Neutrophil (primary cell): ENCODE measurements around the gene KCTD4.

Experiments used
- H3K27ac ChIP-seq: fragments of 200-600 bp; sonication (generic); 2 replicates; pipeline ENCODE4 v1.5.1; 2016; ENCODE audit warnings: mild to moderate bottlenecking, moderate library complexity
- H3K27me3 ChIP-seq: fragments of 200-600 bp; sonication (generic); 2 replicates; pipeline ENCODE4 v1.6.0; 2016; ENCODE audit warnings: mild to moderate bottlenecking
- H3K36me3 ChIP-seq: fragments of 200-600 bp; sonication (generic); 2 replicates; pipeline ENCODE4 v1.5.1; 2017
- H3K4me1 ChIP-seq, 2 experiments: fragments of 200-600 bp in 1 of 2; sonication (generic) in 1 of 2; 1 replicate in 1 of 2; 2 replicates in 1 of 2; pipeline versions ENCODE4 v1.5.1 to v1.6.1; 2013 to 2016; ENCODE audit warnings: low read depth in 1 of 2, low read length in 1 of 2, mild to moderate bottlenecking in 1 of 2, moderate library complexity in 1 of 2; ENCODE audit not compliant: control insufficient read depth in 1 of 2, insufficient read depth in 1 of 2
- H3K4me3 ChIP-seq, 2 experiments: fragments of 200-600 bp in 1 of 2; sonication (generic) in 1 of 2; 1 replicate in 1 of 2; 2 replicates in 1 of 2; pipeline ENCODE4 v1.5.1; 2013 to 2016; ENCODE audit warnings: low read depth in 1 of 2, low read length in 1 of 2, mild to moderate bottlenecking in 1 of 2, moderate library complexity in 1 of 2
- H3K9me3 ChIP-seq: fragments of 200-600 bp; sonication (generic); 2 replicates; pipeline ENCODE4 v1.5.1; 2016
- CTCF ChIP-seq: fragments of 200-600 bp; sonication (generic); IDR thresholded peaks from 2 replicates; pipeline ENCODE4 v1.5.1; 2016; ENCODE audit warnings: antibody characterized with exemption

KCTD4 gene

GRCh38 chr13:45240143-45240542, 39.3 kb upstream of the KCTD4 start:
- Histone ChIP-seq H3K27ac (no peak overlapping the region), H3K36me3 (no peaks in the 10 kb centered on the region), H3K9me3 (no peaks in the 10 kb centered on the region), H3K4me3 (no peak overlapping the region), H3K27me3 (no peaks in the 10 kb centered on the region), H3K4me1 (no peaks in the 10 kb centered on the region)
- no peak for TF ChIP-seq CTCF

GRCh38 chr13:45238945-45239795, 38.3 kb upstream of the KCTD4 start:
- no peak overlapping the region for H3K27ac ChIP-seq
- no peaks in the 10 kb centered on the region for H3K9me3 ChIP-seq
- H3K27me3 ChIP-seq: no peaks in the 10 kb centered on the region
- H3K4me1 ChIP-seq: no peaks in the 10 kb centered on the region
- H3K4me3 ChIP-seq: no peak overlapping the region
- no peak for TF ChIP-seq CTCF
- H3K36me3 ChIP-seq: no peaks in the 10 kb centered on the region

- no peaks in the 10 kb centered on the region for H3K27me3 ChIP-seq
- peaks cover 0 to 10% of the 10 kb centered on the region in 2 experiments for H3K4me1 ChIP-seq
- TF ChIP-seq CTCF: no peak
- no peaks in the 10 kb centered on the region for H3K9me3 ChIP-seq
- H3K4me3 ChIP-seq: no peak overlapping the region
- no peak overlapping the region for H3K27ac ChIP-seq
- H3K36me3 ChIP-seq: no peaks in the 10 kb centered on the region
These were observed 31.7 kb upstream of the KCTD4 start for GRCh38 chr13:45232591-45232990.

GRCh38 chr13:45231722-45232121, 30.9 kb upstream of the KCTD4 start:
- H3K27ac ChIP-seq: no peak overlapping the region
- H3K27me3 ChIP-seq: no peaks in the 10 kb centered on the region
- TF ChIP-seq CTCF: no peak
- no peaks in the 10 kb centered on the region for H3K36me3 ChIP-seq
- H3K9me3 ChIP-seq: no peaks in the 10 kb centered on the region
- H3K4me3 ChIP-seq: no peak overlapping the region
- peaks cover 0 to 10% of the 10 kb centered on the region in 2 experiments for H3K4me1 ChIP-seq

- no peaks in the 10 kb centered on the region for H3K36me3 ChIP-seq
- no peak overlapping the region for H3K4me3 ChIP-seq
- no peaks in the 10 kb centered on the region for H3K9me3 ChIP-seq
- peaks cover 0 to 10% of the 10 kb centered on the region in 2 experiments for H3K4me1 ChIP-seq
- no peaks in the 10 kb centered on the region for H3K27me3 ChIP-seq
- H3K27ac ChIP-seq: no peak overlapping the region
- no peak for TF ChIP-seq CTCF
These were observed 30.5 kb upstream of the KCTD4 start for GRCh38 chr13:45231305-45231704.
